ENCODE results near the gene NHSL1.

DNA sequence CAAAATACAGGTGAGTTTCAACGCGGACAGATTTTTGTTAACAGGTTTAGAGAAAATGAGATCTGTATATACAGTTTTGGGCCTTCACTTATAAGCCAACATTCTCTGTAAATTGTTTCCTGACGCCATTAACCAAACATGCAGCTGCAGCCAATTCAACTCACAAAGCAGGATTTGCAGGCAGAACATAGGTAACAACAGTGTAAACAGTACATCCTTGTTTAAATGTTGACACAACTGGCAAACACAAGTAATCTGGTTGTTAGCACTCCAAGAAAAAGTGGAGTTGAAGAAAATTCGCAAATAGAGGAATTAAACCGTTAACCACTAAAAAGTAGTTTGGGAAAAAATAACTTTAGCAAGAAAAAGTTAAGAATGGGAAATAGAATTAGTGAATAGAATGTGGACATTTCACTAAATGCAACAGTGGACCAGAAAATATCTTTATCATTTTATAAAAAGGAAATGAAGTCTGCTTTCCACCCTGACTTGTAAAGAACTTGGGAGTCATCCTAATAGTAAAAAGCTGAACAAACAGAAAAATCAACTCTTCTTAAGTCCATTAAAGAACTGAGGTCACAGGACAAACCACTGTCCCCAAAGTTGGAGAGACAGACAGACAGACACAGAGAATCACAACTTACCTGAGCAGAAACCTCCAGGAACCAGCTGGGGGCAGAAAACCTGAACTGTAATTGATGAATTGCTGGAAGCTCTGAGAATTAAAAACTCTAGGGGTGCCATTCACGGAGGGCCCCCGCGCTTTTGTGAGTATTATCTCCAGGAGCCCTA lies 111.5 kb downstream of the NHSL1 start:
- TF ChIP-seq EP300 (IDR thresholded peaks at IDR 0.05) (no peak), POLR2AphosphoS5 (IDR thresholded peaks at IDR 0.05) (no peak), POLR2A (IDR thresholded peaks at IDR 0.05) (no peak)
- TF ChIP-seq, protein P1, sequence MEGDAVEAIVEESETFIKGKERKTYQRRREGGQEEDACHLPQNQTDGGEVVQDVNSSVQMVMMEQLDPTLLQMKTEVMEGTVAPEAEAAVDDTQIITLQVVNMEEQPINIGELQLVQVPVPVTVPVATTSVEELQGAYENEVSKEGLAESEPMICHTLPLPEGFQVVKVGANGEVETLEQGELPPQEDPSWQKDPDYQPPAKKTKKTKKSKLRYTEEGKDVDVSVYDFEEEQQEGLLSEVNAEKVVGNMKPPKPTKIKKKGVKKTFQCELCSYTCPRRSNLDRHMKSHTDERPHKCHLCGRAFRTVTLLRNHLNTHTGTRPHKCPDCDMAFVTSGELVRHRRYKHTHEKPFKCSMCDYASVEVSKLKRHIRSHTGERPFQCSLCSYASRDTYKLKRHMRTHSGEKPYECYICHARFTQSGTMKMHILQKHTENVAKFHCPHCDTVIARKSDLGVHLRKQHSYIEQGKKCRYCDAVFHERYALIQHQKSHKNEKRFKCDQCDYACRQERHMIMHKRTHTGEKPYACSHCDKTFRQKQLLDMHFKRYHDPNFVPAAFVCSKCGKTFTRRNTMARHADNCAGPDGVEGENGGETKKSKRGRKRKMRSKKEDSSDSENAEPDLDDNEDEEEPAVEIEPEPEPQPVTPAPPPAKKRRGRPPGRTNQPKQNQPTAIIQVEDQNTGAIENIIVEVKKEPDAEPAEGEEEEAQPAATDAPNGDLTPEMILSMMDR (IDR thresholded peaks at IDR 0.05), result no peak

Measured in sigmoid colon (tissue), 4 donors.